HG03097 (cell line): ENCODE measurements around the gene TBCCD1.
"Not testable (repeated sequence)": the region's sequence is repeated elsewhere in the genome, so short reads cannot be mapped to it uniquely, and the experiment has no call there.

Source experiments
- ATAC-seq: cut with Tn5 transposase; IDR thresholded peaks from one replicate; pipeline ENCODE4 v1.9.1; 2021; ENCODE audit not compliant: unreplicated experiment, low FRiP score

The TBCCD1 gene

GRCh38 chr3:186498022-186498421 is 69.1 kb downstream of the TBCCD1 start:
- ATAC-seq: not testable (repeated sequence)

- ATAC-seq: no peak
Observed at GRCh38 chr3:186497608-186498007, 69.5 kb downstream of the TBCCD1 start.

GRCh38 chr3:186496635-186497034 is 70.5 kb downstream of the TBCCD1 start:
- no peak for ATAC-seq
